HG03575 (cell line): Measurements from ENCODE around the gene MYO10.

Source experiments
- ATAC-seq: cut with Tn5 transposase; IDR thresholded peaks from one replicate; pipeline ENCODE4 v1.9.1; 2021; ENCODE audit not compliant: unreplicated experiment, insufficient number of reproducible peaks, low FRiP score; ENCODE audit errors: extremely low read depth

MYO10 gene

DNA sequence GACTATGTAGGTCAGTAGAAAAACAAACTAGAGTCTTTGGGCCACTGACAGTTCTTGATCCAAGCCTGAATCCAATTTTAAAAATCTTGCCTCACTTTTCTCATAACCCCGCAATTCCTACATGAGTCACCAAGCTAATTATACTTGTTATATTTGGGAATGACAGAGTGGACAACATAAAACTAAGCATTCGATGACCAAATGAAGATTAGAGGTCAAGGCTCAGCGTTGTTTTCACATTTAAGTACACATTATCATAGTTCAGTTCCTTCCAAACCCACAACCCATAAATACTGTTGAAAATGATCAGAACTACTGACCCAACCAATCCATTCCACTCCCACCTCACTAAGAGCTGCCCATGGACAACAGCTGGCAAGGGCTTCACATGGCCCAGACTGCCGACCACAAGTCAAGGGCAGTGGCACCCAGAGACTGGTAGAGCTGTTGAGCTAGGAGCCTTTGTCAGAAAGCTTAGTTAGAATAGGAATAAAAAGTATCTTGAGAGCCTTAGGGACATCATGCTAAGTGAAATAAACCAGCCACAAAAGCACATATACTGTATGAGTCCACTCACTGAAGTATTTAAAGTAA, 64.2 kb downstream of the MYO10 start:
- no peak for ATAC-seq

DNA sequence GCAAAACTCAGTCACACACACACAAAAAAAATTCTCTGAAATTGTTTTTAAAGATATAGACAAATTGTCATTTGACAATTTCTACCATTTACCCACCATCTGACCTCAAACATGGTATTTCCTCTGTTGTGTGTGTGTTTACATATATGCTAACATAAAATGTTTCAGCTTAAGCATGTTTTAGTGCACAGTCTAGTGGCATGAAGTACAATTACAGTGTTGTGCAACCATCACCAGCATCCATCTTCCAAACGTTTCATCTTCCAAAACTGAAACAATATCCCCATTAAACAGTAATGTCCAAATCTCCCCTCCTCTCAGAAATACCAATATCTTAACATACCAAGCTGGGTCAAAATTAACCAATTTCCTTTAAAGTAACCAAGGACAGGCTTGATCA, 65.2 kb downstream of the MYO10 start:
- ATAC-seq, result no peak

DNA sequence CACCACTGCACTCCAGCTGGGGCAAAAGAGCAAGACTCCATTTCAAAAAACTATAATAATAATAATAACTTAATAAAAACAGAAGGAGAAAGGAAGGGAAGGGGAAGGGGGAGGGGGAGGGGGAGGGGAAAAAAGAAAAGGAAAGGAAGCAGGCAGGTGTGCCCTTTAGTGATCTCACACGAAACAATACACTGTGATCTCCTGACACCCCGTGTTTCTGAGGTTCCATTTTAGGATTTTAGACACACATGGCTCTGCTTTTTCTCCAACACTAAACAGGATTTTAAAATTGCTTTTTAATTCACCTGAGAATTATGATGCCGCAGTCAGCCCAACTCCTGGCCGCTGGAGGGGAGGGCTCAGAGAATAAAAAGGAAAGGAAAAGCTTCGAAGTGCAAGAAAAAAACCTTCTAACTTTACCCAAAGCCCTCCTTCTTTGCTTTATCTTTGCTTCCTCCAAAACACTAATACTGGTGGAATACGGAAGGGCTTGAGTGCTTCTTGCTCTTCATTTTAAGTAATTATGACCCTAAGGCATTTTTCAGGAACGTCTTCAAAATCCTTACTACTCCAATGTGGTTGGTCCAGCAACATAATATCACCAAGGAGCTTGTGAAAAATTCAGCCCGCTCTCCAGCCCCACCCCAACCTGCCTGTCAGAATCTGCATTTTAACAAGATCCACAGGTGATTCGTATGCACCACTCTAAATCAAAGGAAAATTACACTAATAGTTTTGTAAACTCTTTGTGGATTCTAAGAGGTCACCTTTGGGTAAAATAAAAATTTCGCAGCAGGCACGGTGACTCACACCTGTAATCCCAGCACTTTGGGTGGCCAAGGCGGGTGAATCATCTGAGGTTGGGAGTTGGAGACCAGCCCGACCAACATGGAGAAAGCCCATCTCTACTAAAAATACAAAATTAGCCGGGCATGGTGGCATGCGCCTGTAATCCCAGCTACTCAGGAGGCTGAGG, 66.0 kb downstream of the MYO10 start:
- ATAC-seq, result no peak

DNA sequence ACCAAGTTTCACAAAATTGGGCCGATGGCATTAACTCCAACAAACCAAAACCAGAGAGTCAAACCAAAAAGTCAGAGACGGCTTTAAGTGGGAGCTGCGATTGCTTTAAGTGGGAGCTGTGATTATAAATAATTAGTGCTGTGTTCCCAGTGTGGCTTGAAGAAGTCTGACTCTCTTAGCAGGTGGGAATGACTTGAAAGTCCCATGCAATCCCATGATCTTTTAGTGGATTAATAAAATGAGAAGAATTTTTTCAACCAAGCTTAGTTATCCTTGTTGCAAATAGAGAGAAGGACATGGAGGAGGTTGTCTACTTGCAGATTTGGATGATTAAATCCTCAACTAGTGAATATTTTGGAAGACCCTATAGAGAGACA, 68.5 kb downstream of the MYO10 start:
- ATAC-seq, result no peak

DNA sequence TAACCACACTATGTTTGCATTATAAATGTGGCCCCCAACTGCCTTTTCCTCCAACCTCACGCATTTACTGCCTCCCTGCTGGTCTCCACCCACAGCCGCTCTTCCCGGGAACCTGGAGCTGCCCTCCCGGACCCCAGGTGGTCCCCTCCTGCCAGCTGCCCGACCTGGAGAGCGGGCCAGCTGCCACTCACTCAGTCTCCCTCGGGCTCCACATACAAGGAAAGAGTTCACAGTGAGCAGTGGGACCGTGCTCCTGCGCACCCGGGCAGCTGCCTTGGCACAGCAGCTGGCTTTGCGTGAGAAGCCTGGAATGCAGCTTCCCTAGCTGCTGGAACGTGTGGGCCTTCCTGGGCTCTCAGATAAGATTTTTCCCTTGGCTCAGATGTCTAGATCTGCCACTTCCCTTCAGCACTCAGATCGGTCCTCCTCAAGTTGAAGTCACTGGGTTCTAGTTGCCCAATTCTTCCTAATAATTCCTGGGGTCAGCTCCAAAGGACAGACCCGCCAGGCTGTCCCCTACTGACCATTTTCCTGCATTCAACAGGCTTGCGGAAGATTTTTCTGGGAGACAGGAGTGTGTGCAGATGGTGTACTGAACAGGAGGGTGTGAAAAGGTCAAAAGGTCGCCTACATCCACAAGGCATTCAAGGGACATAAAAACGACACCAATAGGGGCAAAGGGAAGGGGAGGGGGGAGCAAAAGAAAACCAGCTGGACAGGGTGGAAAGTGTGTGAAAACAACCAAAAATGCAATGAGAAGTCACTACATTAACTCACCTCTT, 69.1 kb downstream of the MYO10 start:
- ATAC-seq, result no peak

DNA sequence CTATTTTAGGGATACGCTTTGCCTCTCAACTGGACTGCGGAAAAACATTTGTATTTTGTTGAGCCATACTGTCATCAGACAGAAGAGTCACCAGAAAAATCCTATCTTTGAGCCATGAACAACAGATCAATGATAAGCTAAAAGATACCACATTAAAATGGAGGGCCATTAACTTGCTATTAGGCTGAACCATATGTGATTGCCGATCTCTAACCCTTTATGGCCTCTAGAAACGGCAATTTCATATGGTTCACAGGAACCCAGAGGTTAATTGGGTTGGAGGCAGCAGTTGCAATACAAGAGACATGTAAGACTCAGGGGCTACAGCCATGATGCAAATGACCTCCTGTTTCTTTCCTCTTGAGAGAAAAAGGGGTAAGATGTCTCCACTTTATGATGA, 69.8 kb downstream of the MYO10 start:
- ATAC-seq, result no peak

DNA sequence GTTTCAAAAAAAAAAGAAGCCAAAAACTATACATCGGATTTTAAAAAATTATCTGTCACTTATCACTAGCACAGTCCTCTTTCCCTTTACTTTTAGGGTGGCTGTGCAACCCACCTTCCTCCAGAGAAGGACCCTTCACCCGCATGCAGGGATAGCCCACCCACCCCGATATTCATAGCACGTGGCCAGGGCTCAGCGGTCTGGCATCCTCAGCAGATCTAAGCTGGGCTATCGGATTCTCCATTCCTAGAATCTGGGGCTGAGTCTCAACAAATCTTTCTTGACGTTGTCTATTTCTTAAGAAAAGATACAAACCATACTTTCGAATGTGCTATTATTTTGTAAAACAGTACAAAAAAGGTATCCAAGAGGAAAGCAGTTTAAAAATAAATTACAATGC, 70.9 kb downstream of the MYO10 start:
- no peak for ATAC-seq

DNA sequence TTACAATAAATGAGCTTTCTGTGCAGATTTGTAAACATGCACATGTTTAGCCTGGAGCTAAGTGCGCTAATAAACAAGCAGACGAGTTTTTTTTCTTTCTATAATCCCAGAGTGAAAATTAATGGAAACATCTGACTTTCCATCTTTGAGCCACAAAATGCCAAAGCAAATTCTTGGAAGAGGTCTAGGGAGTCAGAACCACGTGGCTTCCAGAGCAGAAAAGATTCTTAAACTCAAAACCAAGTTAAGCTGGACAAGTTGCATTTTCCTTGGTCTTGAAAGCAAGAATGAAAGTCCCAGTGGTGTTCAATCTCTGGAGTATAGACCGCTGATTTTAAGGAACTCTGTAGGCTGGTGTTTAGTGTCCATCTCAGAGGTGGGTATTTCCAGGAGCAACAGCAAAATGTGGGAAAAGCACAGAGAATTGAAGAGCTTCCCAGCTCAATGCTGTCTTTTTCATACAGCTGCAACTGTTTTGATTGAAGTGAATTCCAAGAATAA, 71.4 kb downstream of the MYO10 start:
- ATAC-seq, result no peak

DNA sequence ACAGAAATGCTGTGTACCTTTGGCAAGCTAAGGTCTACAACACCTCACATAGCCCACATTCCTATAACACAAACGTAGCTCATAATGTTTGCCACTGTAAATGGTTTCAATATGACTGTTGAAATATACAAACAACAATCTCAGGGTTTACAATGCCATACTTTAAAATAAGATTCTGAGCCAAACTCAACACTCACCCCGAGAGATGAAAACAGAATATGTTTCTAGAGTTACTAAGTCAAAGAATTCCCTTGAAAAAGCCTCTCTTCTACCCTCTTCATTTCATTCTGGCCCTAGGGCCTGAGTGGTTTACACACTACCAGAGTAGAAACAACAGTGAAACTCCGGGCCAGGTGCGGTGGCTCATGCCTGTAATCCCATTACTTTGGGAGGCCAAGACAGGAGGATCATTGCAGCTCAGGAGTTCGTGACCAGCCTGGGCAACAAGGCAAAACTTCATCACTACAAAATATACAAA, 72.6 kb downstream of the MYO10 start:
- no peak for ATAC-seq

DNA sequence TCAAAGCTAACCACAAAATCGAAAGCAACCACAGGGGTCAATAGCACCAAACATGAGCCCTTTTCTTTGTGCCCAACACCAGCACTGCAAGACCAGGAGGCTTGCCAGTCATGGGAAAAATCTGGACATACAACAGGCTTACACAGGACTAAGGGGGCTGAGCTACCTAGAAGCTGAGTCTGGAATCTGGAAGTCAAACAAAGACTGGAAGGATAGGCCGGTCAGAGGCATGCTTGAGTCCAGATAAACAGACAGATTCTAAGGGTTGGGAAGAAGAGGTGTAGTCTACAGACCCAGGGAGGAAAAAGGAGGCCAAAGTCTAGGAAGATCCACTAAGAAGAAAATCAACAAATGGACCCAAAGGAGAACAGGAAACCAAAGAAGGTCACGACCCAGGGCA, 73.3 kb downstream of the MYO10 start:
- no peak for ATAC-seq

DNA sequence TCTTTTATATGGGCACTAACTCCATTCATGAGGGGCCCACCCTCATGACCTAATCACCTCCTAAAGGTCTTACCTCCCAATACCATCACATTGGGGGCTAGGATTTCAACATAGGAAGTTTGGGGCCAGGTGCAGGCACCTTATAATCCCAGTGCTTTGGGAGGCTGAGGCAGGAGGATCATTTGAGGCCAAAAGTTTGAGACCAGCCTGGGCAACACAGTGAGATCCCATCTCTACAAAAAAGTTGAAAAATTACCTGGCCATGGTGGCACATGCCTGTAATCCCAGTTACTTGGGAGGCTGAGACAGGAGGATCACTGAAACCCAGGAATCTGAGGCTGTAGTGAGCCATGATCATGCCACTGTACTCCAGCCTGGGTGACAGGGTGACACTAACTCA, 76.7 kb downstream of the MYO10 start:
- no peak for ATAC-seq

DNA sequence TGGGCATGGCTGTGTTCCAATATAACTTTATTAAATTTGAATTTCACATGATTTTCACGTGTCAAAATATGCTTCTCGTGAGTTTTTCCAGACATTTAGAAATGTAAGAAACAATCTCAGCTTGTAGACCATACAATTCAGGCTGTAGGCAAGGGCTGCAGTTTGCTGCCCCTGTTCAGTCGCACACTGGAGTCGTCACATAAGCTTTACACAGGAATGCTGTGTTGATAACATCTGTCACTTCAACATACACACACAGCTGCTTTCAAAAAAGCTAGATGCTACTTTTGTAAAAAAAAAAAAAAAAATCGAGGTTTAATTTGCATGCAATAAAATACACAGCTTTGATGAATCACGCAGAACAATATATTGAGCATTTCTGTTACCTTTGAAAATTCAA, 77.9 kb downstream of the MYO10 start:
- no peak for ATAC-seq

DNA sequence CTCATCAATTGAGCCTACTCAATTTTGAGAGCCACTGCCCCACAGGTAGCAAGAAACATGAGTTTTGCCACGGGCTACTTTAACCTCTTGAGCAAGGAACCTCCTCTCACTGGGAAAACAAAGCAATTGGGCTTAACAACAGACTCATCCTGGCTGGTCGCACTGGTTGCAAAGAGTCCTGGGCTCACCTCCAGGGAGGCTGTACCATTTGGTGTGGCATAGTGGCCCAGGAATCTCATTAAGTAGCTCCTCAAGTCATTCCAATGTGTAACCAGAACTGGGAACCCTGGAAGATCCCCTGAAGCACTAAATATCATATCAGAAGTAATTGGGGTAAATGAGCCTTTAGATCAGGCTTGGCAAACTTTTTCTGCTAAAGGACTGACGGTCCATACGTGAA, 78.5 kb downstream of the MYO10 start:
- no peak for ATAC-seq

DNA sequence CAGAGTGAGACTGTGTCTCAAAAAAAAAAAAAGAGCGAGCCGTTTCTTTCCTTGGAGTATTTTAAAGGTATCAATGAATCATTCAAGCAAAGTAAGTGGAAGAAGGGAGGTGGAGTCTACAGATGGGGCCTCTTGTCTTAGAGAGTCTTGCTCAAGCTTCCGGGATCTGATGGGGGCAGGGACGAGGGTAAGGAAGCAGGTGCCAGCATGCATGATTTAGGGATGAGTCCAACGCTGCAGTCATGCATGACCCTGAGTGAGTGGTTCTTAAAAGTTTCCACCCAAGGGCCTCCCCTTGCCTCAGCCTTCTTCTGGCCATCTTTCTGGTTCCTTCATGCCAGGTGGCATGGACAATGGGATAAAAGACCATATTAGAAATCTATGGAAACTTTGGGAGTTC, 79.6 kb downstream of the MYO10 start:
- no peak for ATAC-seq

DNA sequence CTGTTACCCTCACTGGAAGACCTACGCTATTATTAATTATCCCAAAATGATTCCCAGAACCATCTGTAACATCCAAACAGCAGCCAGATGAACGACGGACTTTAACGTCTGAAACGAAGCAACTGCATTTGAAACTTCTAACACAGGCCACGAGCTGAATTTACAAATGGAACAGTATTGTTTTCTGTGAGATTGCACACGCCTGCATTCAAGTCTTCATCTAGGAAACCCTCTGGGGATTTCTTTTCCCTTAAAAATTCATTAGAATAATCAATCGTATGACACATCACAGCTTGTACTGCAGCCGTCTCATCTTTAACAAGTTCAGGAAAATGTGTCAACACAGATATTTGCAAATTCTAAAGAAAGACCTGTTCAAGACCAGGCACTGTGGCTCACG, 80.2 kb downstream of the MYO10 start:
- ATAC-seq, result no peak

DNA sequence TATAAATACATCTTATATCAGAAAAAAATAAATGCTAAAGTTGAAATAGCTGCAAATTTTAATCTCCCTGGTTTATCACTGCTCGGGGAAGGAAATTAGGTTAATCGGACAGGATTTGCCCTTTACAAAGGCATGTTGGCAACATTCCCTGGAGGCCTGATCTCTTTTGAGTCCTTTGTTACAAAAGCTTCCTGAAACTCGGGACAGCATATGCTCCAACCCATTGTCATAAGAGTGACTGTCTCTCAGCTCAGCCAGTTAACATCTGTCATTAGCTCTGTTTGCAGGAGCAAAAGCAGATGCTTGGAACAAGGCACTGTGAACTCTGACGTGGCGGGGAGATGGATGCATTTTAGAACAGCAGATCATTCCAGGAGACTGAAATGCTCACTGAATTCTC, 80.6 kb downstream of the MYO10 start:
- ATAC-seq, result no peak

DNA sequence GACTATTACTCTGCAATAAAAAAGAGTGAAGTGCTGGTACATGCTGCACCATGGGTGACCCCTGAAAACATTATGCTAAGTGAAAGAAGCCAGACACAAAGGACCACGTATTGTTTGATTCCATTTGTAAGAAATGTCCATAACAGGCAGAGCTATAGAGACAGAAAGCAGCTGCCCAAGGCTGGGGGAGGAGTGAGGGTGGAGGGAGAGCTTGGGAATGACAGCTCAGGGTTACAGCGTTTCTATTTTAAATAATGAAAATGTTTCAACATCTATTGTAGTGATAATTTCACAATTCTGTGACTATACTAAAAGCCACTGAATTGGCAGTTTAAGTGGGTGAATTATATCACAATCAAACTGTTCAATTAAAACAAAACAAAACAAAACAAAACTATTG, 81.7 kb downstream of the MYO10 start:
- ATAC-seq, result no peak

DNA sequence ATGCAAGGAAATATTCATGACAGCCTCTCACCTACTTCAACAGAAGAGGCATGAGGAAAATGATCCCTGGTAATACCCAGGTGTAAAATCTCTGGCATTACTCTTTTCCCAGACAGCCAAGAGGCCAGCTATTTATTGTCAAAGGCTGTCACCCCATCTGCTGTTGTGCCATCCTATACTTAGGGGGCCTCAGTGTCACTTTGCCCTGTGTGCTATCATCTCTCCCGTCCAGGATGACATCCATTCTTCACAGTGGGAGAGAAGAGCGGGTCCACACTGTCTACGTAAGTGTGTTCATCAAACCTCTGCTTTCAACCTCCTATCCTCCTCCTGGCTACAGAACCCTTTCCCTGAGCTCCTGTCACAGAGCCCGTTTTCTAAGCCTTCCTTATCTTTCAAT, 82.6 kb downstream of the MYO10 start:
- no peak for ATAC-seq

DNA sequence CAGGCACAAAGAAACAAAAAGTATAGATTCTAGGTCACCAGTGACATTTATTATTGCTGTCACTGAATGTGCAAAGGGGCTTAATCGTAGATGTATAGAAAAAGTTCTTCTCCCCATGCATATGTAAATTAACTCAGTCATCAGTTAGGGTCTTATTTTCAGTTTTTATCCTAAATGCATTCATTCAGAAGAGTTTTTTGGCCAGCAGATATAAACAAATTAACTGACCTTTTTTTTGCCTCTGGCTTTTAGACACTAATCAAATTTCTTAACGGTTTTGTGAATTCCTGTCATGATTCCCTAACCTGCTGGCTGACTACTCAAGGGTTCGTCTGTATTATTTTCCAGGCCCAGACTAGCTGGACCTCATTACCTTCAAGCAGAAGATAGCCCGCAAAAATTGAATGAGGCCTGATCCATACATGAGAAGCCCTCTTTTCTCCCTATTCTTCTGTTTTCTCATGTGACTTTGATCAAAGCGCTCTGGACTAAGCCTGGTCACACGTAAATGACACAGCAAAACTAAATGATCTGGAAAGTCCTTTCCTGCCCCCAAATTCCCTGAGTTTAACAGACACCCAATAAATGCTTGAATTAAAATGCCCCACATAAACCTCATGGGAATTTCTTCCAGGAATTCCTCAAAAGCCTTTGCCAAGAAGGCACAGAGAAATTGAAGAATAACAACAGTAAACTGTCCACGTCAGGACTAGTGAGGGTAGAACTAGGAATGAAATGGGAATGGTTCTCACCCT, 83.7 kb downstream of the MYO10 start:
- ATAC-seq, result no peak
